GF-D8 (cell line): ENCODE data around the gene KCNJ8.
"Not testable (repeated sequence)": the region's sequence is repeated elsewhere in the genome, so short reads cannot be mapped to it uniquely, and the experiment has no call there.

Experiments used
- DNase-seq: peaks from one replicate; lab custom pipeline; 2025; lab: John Stamatoyannopoulos, UW

Gene KCNJ8

GRCh38 chr12:21786041-21786531 is 11.6 kb upstream of the KCNJ8 start:
- DNase-seq: no peak

- DNase-seq: not testable (repeated sequence)
These were observed 8.2 kb upstream of the KCNJ8 start for GRCh38 chr12:21782723-21783122.

- DNase-seq: no peak
These were observed 6.3 kb upstream of the KCNJ8 start for GRCh38 chr12:21780786-21781185.

- DNase-seq: no peak
These were observed 1.7 kb upstream of the KCNJ8 start for GRCh38 chr12:21776175-21776574.

GRCh38 chr12:21775133-21775820 is 771 bp upstream of the KCNJ8 start:
- no peak for DNase-seq

- DNase-seq: no peak
These were observed 700 bp downstream of the KCNJ8 start for GRCh38 chr12:21773806-21774205.

- no peak for DNase-seq
These were observed 1.2 kb downstream of the KCNJ8 start for GRCh38 chr12:21773263-21773741.

GRCh38 chr12:21771311-21771710 is 3.2 kb downstream of the KCNJ8 start:
- no peak for DNase-seq

GRCh38 chr12:21769307-21769706 is 5.2 kb downstream of the KCNJ8 start:
- no peak for DNase-seq

GRCh38 chr12:21766403-21766802 is 8.1 kb downstream of the KCNJ8 start:
- no peak for DNase-seq

- DNase-seq: no peak
These were observed 9.6 kb downstream of the KCNJ8 start for GRCh38 chr12:21764950-21765349.

GRCh38 chr12:21764065-21764464 is 10.4 kb downstream of the KCNJ8 start:
- no peak for DNase-seq

- no peak for DNase-seq
These were observed 11.0 kb downstream of the KCNJ8 start for GRCh38 chr12:21763531-21763930.

- no peak for DNase-seq
These were observed 14.8 kb downstream of the KCNJ8 start for GRCh38 chr12:21759737-21760136.

GRCh38 chr12:21757735-21758134 is 16.8 kb downstream of the KCNJ8 start:
- no peak for DNase-seq

- DNase-seq: no peak
These were observed 17.8 kb downstream of the KCNJ8 start for GRCh38 chr12:21756699-21757098.

GRCh38 chr12:21751517-21751916 is 23.0 kb downstream of the KCNJ8 start:
- DNase-seq: no peak

GRCh38 chr12:21745258-21745657 is 29.2 kb downstream of the KCNJ8 start:
- DNase-seq: no peak

- no peak for DNase-seq
These were observed 43.4 kb downstream of the KCNJ8 start for GRCh38 chr12:21731144-21731543.

- DNase-seq: no peak
These were observed 48.8 kb downstream of the KCNJ8 start for GRCh38 chr12:21725731-21726130.

- DNase-seq: no peak
These were observed 55.4 kb downstream of the KCNJ8 start for GRCh38 chr12:21718944-21719650.

- DNase-seq: no peak
These were observed 56.1 kb downstream of the KCNJ8 start for GRCh38 chr12:21718403-21718802.

- no peak for DNase-seq
These were observed 56.7 kb downstream of the KCNJ8 start for GRCh38 chr12:21717767-21718166.
